Adipose tissue (tissue), 3 donors: ENCODE results near the gene MPDZ. TPM values are rescaled to one million over a fixed set of nuclear protein-coding genes. Genes with fewer than 3 reads are reported as not detected.
"Not testable (repeated sequence)": the region's sequence is repeated elsewhere in the genome, so short reads cannot be mapped to it uniquely, and the experiment has no call there.

Source experiments
- H3K27ac ChIP-seq: one replicate; pipeline ENCODE4 v1.5.1; 2013; ENCODE audit warnings: low read depth, low read length
- WGBS, 3 donors: extraction: QIAGEN DNeasy Blood & Tissue Kit; methylation state at CpG; one replicate each; pipeline ENCODE4 v1.1.7; 2013; 5-methylcytosine and 5-hydroxymethylcytosine counted together
- polyA plus RNA-seq, 3 donors: library from polyadenylated mRNA; stranded (reverse); fragments of 200-250 nt; gene quantifications; one replicate each; pipeline ENCODE4 v1.2.3, GENCODE V29; 2013
- donor health status: healthy with polysubstance abuse.
- donor health status: Bipolar disorder and iron deficiency.
- donor health status: healthy.

The MPDZ gene
- polyA plus RNA-seq, 3 donors = 4.0 to 37.3 (median 24.7) TPM

DNA sequence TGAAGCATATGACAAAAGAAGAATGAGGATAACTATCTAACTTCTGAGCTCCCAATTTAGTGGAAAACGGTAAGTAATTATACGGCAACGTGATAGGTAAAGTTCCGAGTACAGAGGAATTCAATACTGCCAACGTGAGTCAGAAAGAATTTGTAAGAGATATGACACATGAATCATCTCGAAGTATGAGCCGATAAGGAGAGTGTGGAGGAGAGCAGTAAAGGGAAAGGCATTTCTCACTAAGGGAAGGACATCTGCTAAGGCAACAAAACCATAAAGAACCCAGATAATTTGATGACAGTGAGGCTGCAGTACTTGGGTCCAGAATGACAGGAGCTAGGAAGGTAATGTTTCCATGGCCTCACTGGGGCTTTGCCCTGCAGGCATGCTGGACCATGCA lies 11.0 kb downstream of the MPDZ start:
- H3K27ac ChIP-seq = no peak overlapping the region
- WGBS, 3 donors = 74 to 92% (median 90%) methylated on average over 7 of the region's 7 CpGs

DNA sequence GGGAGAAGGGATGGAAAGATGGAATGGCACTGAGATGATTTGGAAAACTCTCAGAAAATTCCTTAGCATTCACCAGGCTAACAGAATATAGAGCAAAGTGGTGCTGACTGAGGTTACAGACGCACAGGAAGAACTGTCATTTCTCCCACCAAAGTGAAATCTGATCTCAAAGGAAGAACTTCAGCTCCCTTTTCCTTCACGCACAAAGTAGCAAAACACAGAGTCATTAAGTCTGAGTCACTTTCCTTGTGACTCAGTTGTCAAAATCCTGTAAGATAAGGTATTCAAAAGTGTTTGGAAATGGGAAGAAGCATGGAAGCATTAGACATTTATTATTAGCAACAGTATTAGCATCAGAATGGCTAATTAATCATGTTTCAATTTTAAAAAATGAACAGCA lies 11.7 kb downstream of the MPDZ start:
- WGBS, 3 donors = 41 to 67% (median 43%) methylated on average over 2 of the region's 2 CpGs
- H3K27ac ChIP-seq = no peak overlapping the region

DNA sequence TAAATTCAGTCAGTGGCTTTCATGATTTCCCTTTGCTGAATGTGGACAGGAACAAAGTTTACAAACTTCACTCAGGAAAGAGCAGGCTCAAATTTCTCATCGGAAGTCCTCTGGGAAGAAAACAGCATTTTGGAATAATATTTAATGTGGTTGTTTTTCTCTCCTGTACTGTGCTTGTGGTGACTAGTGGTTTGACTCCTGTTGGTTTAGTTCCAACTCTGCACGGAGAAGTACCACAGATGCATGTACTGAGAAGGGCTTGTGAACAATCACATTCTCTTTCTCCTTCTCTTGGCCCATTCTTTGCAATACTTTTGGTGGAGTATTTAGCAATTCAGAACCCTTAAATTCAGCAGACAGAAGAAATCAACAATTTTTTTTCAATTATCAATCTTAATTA lies 13.3 kb downstream of the MPDZ start:
- no peak overlapping the region for H3K27ac ChIP-seq
- 22 to 57% (median 26%) methylated on average over 2 of the region's 2 CpGs for WGBS, 3 donors

DNA sequence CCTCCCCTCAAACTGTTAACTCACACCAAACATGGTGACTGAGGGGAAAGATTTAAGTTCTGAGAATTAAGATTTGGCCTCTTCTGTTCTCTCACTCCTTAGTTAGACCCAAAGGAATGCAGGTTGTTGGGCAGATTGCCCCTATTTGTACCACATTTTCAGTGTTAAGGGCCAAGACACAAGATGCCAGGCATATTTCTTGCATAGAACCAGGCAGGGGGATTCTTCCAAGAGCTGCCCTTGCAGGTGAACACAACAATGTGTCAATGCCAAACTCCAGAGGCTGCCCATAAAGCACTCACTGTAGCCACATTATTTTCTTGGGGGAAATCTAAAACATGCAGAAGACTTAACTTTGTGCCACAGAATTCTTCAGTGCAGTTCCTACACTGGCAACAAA lies 14.7 kb downstream of the MPDZ start:
- H3K27ac ChIP-seq = no peak overlapping the region

DNA sequence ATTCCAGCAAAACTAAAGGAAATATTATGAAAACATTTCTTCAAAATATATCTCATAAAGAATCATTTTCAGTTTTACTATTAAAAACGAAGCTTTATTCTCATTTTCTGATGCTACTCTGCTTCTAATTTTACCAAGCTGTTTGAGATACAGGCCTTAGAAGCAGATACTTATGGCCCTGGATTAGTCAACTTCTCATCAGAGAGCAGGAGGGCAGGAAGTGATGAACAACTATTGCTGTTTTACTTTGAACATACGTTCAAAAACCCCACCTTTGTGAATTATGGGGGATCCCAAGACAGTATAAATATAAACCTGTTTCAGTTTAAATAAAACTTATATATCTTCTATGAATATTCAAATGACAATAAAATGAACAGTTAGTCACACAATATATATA lies 16.0 kb downstream of the MPDZ start:
- 54 to 67% (median 55%) methylated on average over 2 of the region's 2 CpGs for WGBS, 3 donors
- H3K27ac ChIP-seq = no peak overlapping the region

DNA sequence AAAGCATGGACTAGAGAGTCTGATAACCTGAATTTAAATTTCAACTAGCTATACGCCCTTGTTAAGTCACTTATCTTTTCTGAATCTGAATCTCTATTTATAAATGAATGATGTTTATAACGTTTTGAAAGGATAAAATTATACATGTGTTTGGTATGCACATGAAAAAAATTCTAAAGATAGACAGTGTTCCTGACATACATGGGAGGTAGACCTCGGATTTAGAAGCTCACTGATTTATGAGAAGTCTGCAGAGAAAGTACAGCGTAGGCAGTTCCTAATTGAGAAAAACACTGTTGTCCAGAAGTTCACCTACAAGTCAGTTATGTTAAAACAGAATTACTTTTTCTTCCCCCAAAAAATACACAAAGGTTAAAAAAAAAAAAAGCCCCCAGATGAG lies 26.6 kb downstream of the MPDZ start:
- no peak overlapping the region for H3K27ac ChIP-seq
- 62 to 69% (median 67%) methylated on average over 4 of the region's 4 CpGs for WGBS, 3 donors

DNA sequence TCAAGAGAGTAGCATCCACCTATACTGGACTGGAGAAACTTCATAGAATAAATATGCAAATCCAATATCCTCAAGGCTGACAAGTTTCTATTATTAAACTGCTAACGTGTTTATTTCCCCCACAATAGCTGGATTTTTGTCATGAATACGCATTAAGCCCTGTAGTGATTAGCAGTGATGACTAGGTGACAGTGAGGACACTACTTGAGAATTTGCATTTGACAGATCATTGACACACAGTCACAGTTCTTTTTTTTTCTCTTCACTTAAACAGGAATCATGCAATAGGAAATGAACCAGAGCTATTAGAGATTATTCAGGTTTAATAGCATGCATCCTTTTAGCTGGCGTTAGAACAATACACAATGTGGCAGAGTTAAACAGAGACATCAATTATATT lies 35.3 kb downstream of the MPDZ start:
- 79 to 87% (median 83%) methylated on average over 3 of the region's 3 CpGs for WGBS, 3 donors
- H3K27ac ChIP-seq = no peak overlapping the region

DNA sequence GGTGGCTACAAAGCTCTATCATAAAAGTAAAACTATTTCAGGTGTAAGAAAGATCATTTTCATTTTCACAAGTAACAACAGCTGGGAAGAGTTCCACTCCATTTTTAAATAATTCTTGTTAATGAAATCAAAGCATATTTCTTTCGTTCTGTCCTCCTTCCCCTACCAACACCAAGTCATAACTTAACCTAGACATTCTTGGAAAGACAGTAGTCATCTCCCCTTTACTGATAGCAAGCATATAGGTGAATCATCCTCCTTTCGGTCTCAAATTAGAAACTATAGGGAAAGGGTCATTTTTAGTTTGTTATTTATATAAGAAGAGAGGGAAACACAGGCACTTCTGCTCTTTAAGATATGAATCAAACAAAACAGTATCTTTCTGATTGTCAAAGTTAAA lies 38.2 kb downstream of the MPDZ start:
- no peak overlapping the region for H3K27ac ChIP-seq
- WGBS, 3 donors = 86 to 93% (median 92%) methylated on average over 2 of the region's 2 CpGs

DNA sequence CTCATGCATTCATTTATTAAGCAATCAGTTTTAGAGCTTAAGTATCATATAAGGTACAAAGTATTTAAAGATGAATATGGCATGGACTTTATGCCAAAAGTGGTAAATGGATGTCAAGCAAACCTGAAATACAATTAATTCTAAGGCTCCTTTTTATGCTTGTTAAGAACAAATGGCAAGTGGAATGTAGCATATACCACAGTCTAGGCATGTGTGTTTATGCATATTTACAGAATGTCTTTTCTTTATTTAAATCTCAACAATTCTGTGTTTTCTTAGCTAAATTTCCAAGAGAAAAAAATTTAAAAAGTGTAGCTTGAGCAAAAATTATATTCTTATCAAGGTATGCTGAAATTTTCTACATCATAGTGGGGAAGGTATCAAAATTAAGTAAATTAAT lies 39.8 kb downstream of the MPDZ start:
- H3K27ac ChIP-seq = no peak overlapping the region

DNA sequence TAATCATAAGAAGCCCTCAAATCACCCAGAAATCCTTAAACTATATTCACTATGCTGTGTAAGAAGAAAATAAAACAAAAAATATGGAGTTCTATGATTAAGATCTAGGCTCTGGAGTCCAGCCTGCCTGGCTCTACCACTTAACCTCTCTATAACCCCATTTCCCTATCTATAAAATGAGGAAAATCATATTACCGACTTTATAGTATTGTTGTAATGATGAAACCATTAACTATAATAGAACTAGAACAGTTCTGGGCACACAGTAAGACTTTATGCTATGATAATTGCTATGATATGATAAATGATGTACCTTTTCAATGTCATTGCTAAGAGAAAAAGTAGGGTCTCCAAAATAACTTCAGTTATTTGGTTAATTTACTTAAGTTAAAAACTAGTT lies 40.3 kb downstream of the MPDZ start:
- 65 to 77% (median 76%) methylated on average over 1 of the region's 1 CpG for WGBS, 3 donors
- no peak overlapping the region for H3K27ac ChIP-seq

DNA sequence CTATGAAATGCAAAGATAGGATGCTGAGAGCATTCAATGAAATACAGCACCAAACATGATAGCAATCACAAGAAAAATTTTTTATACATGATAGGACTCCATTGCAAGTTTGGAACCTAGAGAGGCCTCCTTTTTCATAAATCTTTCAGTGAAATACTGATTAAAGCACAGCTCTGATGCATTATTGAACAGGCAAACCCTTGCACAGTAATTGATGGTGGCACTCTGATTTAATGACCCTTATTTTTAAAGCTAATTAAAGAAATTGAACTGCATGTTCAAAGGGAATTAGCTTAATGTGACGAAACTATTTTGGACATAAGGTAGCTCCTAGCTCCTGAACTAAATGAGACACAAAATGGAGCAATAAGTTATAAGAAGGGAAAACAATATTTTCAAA lies 44.6 kb downstream of the MPDZ start:
- WGBS, 3 donors = 86 to 98% (median 90%) methylated on average over 1 of the region's 1 CpG
- H3K27ac ChIP-seq = no peak overlapping the region

DNA sequence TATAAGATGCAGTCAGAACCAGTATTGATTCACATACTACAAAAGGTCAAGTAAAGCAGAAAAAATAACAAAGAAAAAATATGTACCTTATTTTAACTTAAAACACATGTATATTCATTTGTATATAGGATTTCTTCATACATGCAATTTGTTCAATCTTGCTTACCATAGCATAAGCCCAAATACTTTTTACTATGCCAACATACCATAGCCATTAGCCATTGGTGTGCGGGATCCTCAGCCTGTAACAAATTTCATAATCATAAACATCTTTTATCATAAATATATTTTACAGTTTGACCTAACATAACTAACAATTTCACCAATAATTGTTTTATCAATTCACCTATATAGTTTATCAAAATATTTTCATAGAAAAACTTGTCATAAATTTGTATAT lies 51.1 kb downstream of the MPDZ start:
- H3K27ac ChIP-seq = no peak overlapping the region
- WGBS, 3 donors = 93 to 100% (median 95%) methylated on average over 1 of the region's 1 CpG

DNA sequence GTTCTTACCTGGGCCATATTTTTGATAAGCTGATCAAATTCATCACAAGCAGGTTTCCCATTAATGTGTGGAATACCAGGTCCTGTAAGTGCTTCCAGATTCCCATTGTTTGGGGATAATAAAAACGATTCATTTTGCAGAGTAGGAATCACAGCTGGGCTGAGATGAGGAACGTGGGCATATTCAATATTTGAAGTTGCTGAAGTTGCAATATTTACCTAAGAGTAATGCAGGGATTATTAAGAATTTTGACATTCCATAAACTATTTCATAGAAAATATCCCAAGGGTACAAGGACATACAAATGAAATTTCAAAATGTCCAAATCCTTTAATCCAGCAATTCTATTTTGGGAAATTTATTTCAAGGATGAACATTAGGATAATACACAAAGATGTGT lies 55.1 kb downstream of the MPDZ start:
- WGBS, 3 donors = 49 to 77% (median 74%) methylated on average over 2 of the region's 2 CpGs
- H3K27ac ChIP-seq = no peak overlapping the region

DNA sequence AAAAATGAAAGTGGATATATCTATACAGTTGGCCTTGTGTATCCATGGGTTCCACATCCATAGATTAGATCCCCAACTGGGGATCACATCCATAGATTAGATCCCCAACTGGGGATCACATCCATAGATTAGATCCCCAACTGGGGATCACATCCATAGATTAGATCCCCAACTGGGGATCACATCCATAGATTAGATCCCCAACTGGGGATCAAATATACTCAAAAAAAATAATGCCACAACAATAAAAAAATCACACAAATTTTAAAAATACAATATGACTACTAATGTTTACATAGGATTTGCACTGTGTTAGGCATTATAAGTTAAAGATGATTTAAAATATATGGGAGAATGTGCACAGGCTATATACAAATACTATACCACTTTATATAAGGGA lies 56.8 kb downstream of the MPDZ start:
- H3K27ac ChIP-seq = not testable (repeated sequence)

DNA sequence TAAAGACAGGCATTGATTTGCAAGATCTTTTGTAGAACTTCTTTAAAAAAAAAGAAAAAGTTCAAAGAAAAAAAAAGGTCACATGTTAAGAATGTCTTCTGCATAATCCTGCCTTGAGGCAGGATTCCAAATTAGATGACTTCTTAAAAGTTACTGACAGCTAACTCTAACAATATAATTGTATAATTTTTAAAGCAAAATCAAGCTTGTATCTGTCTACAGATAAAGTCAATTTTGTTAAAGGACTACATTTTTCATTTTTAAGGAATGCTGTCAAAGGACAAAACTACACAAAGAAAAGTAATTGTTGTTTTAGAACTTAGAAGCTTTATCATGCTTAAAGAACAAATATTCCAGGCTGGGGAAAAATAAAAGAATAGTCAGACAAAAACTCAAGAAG lies 57.8 kb downstream of the MPDZ start:
- no peak overlapping the region for H3K27ac ChIP-seq

DNA sequence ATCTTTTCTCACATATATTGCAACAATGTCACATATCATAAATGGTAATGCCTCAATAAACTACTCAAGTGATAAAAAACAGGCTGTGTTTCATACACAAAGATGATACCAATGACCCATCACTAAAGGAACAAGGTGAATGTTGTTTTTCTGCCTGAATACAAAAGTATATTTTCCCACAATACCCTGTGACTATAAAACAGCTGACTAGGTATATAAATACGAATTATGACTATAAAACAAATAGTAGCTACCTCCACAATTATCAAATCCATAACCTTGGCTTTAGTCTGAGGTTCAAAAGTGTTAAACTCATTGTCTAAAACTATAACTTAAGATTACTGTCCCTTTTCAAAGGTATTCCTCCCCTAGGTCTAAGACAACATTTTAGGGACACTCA lies 58.7 kb downstream of the MPDZ start:
- 83 to 87% (median 85%) methylated on average over 1 of the region's 1 CpG for WGBS, 3 donors
- H3K27ac ChIP-seq = no peak overlapping the region

DNA sequence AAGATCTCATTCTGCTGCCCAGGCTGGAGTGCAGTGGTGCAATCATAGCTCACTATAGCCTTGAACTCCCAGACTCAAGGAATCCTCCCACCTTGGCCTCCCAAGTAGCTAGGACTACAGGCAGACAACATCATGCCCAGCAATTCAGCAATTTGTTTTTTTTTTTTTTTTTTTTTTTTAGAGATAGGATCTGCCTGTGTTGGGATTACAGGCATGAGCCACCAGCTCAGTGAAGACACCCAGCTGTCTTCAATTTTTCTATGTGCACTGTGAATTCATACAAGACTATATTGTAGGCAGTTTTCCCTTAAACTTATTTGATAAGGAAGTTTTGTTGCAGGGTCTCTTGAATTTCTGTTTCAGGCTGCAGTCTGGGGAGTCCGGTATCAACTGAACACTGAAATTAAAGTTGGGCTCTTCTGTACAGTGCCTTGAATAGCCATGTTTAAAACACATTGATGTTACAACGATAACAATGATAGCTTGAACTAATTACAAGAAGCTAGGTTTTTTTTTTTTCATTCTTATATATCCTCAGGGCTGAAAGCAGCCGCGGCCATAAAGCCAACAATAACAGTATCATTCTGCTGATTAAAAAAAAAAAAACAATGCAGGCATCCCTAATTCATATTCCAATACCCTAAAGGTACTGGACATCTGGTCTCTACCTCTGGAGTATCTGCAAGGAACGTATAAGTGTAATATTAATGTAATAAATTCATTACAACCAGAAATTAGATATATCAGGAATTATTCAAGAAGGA lies 63.5 kb downstream of the MPDZ start:
- 88 to 93% (median 90%) methylated on average over 5 of the region's 5 CpGs for WGBS, 3 donors
- no peak overlapping the region for H3K27ac ChIP-seq

DNA sequence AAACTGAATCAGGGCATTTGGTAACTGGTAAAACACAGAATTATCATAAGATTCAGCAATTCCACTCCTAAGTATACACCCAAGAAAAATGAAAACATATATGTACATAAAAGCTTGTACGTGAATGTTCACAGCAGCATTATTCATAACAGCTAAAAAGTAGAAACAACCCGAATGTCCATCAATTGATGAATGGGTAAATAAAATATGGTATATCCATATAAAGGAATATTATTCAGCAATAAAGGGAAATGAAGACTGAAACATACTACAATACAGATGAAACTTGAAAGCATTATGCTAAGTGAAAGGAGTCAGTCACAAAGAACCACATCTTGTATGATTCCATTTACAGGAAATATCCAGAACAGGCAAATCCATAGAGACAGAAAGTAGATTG lies 65.5 kb downstream of the MPDZ start:
- no peak overlapping the region for H3K27ac ChIP-seq
- 90 to 97% (median 95%) methylated on average over 2 of the region's 2 CpGs for WGBS, 3 donors

DNA sequence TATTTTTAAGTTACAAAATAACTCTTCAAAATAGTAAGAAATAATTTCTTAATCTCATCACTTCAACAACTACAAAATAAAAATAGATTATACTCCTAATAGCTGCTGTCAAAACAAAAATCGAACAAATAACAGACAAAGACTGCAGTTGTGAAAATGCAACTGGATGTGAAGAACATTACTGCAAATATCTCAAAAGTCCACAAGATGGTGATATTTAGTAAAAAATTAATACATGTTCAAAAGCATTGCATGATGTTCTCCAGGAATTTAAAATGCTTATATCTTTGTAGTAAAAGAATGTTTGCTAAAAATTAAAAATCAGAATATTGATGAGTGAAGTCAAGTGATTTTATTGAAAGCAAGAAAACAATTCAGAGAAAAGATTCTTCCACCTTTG lies 66.2 kb downstream of the MPDZ start:
- no peak overlapping the region for H3K27ac ChIP-seq
- 89 to 95% (median 90%) methylated on average over 1 of the region's 1 CpG for WGBS, 3 donors

DNA sequence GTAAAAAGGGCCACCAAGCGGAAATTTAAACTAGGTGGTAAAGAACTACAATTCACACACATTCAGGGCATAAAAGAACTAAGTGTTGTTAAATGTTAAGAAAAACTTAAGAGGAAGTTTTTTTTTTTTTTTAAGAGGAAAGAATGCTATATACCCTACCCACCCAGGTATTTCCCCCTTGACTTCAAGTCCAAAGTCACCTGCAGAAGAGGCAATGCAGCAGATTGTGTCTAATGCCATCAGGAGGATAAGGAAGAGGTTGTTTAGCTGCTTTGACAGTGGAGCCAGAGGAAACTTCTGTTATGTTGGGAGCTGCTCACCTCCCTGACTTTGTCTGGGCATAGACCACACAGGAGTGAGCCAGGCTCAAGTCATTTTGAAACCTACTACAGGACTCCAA lies 69.2 kb downstream of the MPDZ start:
- 93 to 95% (median 94%) methylated on average over 1 of the region's 1 CpG for WGBS, 3 donors
- no peak overlapping the region for H3K27ac ChIP-seq

DNA sequence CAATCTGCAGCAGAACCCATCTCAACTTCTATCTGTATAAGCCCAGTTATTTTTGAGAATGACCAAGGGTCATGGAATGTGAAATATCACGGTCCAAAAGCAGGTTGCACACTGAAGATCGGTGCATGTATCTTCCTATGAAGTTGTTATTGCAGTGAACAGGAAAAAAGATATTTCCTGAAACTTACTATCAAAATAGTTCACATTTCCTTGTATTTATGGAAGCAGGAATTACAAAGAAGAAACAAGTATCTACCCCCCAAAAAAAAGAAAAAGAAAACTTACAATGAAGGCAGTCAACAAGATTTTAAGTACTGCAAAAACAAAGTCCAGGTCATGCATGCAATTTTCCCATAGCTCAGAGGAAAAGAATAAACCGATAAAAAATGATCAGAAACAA lies 70.0 kb downstream of the MPDZ start:
- WGBS, 3 donors = 46 to 82% (median 51%) methylated on average over 3 of the region's 3 CpGs
- no peak overlapping the region for H3K27ac ChIP-seq
